GM19395 (cell line): ENCODE results near the gene MARK3.
"Not testable (repeated sequence)": the region's sequence is repeated elsewhere in the genome, so short reads cannot be mapped to it uniquely, and the experiment has no call there.

Source experiments
- ATAC-seq: cut with Tn5 transposase; IDR thresholded peaks from one replicate; pipeline ENCODE4 v1.9.1; 2021; ENCODE audit warnings: mild to moderate bottlenecking, moderate library complexity; ENCODE audit not compliant: unreplicated experiment

MARK3 gene

DNA sequence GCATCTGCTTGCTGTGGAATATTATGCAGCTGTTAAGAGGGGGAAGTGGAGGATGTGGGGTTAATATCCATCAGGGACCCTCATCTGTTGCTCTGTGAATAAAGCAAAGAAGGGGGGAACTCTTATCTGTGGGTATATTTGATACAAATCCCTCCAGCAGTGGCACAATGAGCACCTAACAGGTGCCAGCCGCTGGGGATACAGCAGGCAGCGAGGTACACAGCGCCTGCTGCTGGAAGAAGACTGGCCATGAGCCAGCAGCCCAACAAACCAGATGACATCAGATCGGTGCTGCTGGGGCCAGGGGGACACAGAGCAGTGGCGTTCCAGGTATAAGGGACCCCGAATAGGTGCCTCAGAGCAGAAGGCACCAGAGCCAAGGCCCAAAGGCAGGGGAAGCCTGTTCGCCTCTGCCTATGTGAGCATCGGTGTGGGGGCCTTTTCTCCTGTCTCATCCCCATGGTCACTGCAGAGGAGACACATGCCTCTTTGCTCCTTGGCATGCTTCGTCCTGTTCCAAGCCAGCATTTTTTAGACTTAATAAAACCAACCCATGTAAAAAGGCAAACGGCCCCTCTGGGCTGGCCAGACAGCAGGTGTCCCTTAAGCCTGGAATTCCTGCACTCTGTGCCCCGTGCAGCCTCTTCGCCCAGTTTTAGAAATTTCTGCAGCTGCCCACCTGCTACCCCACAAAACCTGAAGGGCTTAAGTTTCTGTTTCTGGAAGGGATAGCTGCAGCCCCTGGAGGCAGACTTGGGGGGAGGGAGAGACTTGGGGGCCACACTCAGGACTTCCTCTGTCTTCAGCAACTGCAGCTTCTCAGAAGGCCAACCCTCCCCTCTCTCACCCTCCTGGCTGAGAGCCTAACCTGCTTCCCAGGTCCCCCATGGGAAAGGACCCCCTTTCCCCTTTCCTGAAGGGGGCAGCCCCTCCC is 139.1 kb downstream of the MARK3 start:
- no peak for ATAC-seq

DNA sequence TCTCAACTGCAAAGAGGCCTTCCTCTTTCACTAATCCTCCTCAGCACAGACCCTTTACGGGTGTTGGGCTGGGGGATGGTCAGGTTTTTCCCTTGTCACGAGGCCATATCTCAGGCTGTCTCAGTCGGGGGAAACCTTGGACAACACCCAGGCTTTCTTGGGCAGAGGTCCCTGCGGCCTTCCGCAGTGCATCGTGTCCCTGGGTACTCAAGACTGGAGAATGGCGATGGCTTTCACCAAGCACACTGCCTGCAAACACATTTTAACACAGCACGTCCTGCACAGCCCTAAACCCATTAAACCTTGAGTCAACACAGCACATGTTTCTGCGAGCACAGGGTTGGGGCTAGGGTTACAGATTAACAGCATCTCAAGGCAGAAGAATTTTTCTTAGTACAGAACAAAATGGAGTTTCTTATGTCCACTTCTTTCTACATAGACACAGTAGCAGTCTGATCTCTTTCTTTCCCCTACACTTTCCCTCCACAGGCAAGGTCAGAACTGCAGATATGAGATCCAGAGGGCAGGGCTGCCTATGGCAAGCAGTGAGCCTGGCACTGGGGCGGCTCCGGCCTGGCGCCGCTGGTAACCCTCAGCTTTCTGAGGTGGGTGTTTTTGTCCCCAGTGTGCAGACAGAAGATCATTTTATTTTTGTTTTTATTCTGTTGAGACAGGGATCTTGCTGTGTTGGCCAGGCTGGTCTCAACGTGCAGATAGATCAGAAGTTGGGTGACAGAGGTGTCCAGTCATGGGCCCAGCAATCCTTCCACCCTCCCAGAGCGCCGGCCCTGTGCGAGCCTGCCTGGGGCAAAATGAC is 140.4 kb downstream of the MARK3 start:
- ATAC-seq, result not testable (repeated sequence)

DNA sequence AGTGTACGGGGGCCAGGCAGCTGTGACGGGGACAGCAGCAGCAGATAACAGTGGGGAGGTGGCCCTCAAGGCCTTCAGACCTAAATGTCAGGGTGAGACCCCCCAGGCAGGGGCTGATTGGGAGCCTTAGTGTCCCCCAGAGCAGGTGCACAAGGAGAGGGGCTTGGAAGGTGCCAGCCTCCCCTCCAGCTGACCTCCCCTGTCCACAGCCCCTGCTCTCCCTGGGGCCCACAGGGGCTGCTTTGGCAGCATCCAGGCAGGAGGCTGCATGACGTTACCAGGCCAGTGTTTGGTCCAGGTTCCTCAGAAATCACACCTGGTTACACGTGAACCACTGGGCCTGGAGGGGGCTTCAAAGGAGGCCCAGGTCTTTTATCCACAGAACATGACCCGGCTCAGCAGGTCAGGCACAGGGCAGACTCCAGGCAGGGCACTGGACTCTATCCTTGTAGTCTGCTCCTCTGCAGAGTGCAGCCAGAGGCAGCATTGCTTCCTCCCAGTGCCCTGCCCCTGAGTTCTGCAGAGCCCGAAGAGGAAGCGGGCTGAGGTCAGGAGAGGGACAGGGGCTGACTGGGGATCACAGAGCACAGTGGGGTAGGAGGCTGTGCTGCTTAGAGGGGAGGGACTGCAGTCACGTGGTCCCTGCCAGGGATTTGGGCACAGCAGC is 141.2 kb downstream of the MARK3 start:
- no peak for ATAC-seq

DNA sequence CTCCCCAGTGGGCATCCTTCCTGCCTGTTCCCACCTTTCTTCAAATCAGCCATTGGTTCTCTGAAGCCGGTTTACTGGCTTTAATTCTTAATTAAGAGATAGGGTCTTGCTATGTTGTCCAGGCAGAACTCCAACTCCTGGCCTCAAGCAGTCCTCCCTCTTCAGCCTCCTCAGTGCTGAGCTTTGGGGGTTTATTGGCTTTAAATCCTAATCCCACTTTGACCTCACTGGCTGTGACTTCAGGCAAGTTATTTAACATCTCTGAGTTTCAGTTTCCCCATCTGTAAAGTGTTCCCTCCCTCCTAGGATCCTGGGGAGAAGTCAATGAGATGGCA is 141.7 kb downstream of the MARK3 start:
- no peak for ATAC-seq

DNA sequence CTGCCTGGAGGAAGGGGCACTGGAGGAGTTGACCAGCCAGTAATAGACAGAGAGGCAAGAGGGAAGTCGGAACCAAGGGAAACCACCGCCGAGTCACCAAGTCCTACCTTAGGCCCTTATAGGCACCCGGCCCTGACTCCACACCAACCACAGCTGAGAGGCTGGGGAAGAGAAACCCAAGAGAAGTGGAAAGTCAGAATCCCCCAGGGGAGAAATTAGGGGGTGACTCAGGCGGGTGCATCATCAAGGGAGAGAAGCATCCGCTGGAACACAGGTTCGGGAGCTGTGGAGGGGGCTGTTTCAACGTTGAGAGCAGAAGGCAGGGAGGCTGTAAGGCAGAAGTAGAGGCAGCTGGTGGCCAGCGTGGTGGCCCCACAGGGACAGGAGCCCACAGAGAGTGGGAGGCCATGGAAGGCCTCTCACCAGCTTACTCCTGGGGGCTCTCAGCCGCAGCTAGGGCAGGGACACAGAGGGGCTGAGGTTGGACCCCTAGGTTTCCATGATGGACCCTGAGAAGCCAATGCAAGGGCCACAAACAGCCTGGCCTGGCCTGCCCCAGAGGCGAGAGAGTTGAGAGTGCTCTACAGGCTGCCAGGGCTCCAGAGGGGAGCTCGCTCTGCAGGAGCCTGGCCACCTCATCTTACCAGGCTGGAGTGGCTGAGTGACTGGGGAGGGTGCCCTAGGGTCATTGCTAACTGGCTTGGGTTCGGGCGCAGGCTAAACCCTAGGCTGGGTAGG is 142.4 kb downstream of the MARK3 start:
- ATAC-seq, result peak; percentile 61

DNA sequence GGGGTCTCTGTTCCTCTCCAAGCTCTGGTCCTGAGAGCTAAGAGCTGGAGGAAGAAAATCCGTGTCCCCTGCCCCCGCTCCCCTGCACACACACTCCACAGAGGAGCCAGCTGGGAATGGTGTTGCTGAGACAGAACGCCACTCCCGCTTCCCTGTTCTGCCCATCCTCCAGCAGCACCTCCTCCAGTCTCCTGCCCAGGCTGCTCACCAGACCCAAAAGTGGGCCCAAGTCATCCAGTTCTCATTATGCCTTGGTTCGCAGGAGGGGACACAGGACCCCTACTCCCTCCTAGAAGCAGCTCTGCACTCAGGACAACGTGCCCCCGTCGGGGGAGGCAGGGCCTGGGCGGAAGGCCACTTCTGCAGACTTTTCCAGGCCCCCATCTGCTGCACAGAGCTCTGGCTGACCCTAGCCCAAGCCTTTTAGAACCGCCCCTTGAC is 143.0 kb downstream of the MARK3 start:
- ATAC-seq, result no peak

DNA sequence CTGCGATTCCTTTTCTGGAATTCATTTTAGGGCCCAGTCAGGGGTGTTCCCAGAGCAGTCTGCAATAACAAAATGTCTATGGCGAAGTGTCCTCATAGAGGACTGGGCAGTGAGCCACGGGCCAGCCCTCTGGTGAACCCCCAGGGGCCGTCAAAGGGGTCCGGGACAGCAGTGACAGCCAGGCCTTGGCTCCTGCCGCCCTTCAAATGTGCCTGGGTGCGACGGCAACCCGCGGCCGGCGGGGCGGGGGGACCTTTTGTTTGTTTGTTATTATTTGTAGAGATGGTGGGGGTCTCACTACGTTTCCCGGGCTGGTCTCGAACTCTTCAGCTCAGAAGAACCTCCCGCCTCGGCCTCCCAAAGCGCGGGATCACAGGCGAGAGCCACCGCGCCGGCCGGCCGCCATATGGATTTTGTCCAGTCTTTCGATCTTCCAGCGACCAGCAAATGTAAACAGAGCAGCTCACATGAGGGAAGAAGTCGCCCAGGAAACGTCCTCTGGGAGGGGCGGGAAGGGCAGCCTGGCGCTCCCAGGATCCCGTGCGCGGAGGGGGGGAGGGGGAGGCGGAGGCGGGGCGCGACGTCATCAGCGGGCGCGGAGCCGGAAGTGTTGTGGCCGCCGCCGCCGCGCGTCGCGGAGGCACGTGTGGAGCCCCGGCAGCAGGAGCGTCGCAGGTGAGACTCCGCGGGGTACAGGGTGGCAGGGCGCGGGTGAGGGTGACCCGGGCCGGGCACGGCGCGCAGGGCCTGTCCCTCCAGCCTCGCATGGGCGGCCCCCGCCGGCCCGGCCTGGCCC is 143.6 kb downstream of the MARK3 start, which contains the start of gene TRMT61A:
TSS of gene TRMT61A (plus strand) at position 610 of the 796 bp plus-strand sequence. CDS start 783 bp downstream, outside the sequence.
- ATAC-seq, result no peak

DNA sequence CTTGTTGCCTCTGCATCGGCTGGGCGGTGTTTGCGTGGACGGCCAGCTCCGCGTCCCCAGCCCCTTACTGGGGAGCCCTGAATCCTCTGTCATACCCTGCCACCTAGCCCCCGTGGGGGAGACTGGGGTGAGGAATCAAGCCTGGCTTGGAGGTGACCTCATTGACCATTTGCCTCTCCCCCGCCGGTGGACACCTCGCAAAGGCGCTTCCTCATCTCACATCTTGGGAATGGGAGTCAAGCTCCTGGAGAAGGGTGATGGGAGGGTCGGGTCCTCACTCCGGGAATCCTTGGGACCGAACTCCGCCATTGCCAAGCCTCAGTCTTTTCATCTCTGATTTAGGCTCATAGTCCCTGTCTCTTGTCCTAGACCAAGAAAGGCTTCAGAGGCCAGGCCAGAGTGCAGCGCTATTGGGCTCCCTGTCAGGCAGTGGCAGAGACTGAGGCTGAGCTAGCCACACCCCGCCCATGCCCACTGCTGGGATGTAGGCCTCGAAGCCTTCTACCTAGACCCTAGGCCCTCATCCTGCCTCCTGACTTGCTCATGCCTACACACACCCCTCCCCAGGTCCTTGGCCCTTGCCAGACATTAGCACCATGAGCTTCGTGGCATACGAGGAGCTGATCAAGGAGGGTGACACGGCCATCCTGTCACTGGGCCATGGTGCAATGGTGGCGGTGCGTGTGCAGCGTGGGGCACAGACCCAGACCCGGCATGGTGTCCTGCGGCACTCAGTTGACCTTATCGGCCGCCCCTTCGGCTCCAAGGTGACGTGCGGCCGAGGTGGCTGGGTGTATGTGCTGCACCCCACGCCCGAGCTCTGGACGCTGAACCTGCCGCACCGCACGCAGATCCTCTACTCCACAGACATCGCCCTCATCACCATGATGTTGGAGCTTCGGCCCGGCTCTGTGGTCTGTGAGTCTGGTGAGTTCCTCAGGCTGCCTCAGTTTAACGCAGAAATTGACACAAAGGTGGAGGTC is 144.5 kb downstream of the MARK3 start:
- no peak for ATAC-seq

DNA sequence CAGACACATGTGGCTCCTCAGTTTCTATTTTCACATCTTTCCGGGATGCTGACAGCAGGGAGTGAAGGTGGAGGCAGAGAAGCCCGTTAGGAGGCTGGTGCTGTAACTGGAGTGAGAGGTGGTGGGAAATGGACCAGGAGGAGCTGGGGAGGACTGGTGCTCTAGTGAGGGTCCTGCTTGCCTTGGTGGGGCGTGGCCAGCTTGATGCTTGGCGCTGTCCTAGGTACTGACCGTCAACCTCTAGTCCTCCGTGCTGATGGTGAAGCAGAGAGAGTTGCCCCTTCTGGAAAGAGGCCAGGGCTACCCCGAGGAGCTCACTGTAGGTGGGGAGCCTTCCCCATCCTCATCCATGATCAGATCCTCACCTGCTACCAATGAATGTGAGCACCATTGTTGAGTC is 145.2 kb downstream of the MARK3 start:
- no peak for ATAC-seq

DNA sequence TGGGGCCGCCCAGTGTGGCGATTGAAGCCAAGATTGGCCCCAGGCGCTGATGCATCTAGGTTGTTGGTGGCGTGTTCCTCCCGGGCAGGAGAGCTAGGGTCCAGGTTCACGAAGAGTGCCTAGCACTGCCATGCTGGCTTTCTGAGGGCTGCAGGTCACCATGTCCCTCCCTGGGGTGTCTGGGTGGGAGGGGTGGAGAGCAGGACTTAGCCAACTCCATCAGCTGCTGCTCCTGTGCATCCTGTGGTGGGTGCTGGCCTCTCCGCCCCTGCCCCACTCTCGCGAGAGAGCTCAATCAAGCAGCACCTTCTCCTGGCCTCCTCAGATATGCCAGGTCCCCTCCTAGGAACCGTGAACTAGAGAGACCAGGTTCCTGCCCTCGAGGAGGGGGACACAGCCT is 145.6 kb downstream of the MARK3 start:
- ATAC-seq, result no peak

DNA sequence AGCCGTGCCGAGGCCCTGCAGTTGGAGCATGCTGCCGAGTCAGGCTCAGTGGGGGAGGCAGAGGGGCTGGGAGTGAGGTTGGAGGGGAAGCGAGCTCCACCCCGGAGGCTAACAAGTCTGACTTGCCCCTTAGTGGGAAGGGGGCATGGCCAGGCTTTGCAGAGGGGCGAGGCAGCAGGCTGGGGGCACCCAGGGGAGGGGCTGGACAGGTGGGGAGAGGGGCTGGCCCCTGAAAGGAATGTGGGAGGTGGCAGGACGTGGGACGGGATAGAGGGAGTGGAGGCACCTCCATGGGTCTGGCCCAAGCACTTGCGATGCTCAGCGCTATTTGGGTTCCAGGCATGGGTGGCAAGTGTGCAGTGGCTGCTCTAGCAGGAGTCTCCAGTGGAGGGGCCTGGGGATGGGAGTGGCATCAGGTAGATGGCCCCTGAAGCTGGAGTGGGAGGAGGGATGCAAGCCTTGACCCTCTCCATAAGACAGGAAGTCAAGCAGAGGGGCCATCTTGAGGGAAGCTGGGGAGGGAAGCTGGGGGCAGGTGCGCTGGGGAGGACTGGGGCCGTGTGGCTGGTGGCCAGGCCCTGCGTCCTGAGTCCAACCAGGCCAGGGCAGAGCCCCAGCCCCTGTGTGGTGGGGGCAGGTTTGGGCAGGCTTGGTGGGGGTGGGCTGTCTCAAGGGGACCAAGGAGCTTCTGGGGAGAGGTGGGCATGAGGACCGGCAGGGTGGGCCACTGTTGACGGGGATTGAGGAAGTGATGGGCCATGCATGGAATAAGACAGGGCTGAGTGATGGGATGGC is 146.4 kb downstream of the MARK3 start:
- no peak for ATAC-seq

DNA sequence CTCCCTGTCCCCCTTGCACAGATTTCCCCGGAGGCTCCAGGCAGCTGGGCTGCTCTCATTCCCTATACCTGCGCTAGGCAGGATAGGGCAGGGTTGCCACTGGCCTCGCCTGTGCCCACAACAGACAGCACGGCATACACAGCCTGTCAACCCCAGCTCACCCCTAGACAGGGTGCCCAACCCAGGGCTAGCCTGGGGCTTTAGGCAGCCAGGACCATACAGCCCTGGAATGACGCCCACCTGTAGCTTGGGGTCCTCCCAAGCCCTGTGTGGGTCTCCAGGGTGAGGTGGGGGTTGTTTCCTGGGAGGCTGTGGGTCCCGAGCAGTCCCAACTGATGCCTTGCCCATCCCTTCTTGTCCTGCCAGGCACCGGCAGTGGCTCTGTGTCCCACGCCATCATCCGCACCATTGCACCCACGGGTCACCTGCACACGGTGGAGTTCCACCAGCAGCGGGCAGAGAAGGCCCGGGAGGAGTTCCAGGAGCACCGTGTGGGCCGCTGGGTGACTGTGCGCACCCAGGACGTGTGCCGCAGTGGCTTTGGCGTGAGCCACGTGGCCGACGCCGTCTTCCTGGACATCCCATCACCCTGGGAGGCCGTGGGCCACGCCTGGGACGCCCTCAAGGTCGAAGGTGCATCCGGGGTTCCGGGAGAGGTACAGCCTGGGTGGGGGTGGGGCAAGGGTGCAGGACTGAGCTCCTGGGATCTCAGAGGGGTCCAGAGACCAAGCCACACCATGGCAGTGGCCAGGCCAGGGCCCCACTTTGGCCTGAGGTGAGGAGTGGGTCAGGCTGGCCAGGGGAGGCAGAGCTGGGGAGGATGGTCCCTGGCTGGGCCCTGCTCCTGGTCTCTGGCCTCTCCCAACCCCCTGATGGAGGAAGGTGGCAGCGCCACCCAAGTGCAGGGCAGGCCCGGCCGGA is 147.3 kb downstream of the MARK3 start:
- no peak for ATAC-seq

DNA sequence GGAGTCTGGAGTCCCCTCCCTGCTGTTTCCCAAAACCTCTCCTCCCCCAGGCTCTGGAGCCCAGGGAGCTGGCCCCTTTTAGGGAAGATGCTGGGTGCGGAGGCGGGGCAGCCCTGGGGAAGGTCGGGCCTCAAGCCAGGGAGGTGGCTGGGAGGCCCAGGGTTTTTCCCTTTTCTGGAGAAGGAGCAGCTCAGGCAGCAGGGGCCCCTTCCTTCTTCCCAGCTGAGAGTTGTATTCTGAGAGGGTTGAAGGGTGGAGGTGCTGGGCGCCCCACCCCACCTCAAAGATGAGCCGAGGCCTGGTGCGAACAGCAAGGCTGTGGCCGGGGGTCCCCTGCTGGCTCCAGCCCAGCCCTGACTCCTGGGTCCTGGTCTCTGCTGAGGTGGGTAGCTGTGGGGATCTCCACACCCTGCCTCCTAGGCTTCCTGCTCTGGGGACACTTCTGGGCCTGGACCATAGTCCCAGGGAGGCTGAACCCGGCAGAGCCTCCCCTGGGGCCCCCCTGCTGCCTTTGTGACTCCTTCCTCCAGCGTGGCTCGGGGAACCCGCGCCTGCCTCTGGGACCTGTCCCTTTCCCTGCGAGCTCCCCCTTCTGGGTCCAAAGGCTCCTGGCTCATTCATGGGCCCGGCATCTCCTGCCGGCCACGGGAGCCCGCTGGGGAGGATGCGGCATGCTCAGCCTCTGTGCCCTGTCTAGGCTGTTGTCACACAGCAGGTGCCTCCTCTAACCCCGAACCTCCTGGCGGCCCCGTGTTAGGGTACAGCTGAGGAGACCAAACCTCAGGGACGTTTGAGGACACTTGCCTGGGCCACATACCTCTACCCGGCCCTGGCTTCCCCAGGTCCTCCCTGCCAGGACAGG is 148.2 kb downstream of the MARK3 start:
- no peak for ATAC-seq

DNA sequence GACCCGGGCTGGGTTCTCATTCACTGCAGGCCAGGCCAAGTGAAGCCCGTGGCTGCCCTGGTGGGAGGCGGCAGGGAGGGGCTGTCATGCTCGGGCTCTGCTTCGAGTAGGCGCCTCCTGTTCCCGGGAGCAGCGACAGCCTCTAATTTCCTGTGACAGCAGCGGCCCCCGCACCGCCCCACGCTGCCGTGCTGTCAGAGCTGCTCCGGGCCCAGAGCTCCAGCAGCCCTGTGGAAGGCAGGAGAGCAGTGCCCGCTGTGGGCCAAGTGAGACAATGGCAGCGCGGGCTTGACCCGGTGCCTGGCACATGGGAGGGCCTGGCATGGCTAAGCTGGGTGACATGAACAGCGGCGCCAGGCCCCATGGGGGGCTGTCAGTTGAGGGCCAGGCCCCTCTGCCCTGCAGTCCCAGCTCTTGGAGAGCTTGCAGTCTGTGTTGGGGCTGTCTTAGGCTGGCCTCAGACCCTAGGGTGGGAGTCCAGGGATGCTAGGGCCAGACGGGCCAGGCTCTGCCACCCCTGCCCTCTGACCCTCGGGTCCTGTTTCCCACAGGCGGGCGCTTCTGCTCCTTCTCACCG is 148.9 kb downstream of the MARK3 start:
- no peak for ATAC-seq

DNA sequence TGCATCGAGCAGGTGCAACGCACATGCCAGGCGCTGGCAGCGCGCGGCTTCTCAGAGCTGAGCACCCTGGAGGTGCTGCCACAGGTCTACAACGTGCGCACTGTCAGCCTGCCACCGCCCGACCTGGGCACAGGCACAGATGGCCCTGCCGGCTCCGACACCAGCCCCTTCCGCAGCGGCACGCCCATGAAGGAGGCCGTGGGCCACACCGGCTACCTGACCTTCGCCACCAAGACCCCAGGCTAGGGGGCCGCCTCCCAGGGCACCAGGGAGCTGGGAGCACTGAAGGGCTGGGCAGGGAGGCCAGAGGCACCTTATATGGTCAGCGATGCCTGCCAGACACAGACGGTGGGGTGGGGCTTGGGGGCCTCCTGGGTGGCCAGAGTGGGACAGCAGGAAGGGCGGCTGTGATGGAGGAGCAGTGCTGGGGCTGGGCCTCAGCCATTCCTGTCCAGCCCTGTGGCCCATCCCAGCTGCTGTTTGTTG is 149.4 kb downstream of the MARK3 start:
- no peak for ATAC-seq
